ENCODE measurements around the gene BANP. TPM values are rescaled to one million over a fixed set of nuclear protein-coding genes. Genes with fewer than 3 reads are reported as not detected.
"Not testable (repeated sequence)": the region's sequence is repeated elsewhere in the genome, so short reads cannot be mapped to it uniquely, and the experiment has no call there.

BANP gene
- total RNA-seq, 2 donors from 2014 or later = 14.7 to 20.9 TPM

- no peak for DNase-seq (ENCODE audit: low spot score)
- intact Hi-C loops (cut with DNase I) = no loop called here
Observed at GRCh38 chr16:87959391-87959990, 8.3 kb downstream of the BANP start.

GRCh38 chr16:87960296-87960695, 9.1 kb downstream of the BANP start:
- intact Hi-C loops (cut with DNase I) = no loop called here
- DNase-seq (ENCODE audit: low spot score) = no peak

DNA sequence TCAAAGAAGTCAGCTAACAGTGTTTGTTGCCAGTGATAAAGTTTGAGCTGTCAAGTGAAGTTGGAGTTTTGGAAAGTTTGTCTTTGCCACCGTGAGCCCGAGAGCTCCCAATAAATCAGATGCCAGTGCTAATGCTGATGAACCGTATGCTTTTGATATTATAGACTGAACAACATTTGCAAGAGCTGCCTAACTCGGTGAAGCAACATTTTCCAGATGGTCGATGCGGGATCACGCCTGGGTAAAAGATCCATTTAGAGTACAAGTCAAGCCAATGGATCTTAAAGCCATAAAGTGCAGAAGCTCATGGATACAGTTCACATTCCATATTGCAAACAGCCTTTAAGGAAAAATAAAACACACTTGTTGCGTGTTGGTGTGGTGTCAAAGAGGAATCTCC, 9.6 kb downstream of the BANP start:
- intact Hi-C loops (cut with DNase I) = no loop called here
- DNase-seq (ENCODE audit: low spot score) = no peak

DNA sequence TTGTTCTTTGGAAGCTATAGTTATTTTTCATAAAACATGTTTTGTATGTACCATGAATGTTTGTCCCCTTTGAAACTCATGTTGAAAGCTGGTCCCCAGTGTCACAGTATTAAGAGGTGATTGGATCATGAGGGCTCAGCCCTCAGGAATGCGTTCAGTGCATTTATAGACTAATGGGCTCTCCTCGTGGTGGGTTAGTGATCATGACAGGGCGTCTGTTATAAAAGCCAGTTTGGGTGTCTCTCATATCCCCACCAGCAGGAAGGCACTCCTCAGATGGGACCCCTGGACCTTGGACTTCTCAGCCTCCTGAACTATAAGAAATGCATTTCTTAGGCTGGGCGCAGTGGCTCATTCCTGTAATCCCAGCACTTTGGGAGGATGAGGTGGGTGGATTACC, 10.4 kb downstream of the BANP start:
- no peak for DNase-seq (ENCODE audit: low spot score)
- intact Hi-C loops (cut with DNase I) = no loop called here

DNA sequence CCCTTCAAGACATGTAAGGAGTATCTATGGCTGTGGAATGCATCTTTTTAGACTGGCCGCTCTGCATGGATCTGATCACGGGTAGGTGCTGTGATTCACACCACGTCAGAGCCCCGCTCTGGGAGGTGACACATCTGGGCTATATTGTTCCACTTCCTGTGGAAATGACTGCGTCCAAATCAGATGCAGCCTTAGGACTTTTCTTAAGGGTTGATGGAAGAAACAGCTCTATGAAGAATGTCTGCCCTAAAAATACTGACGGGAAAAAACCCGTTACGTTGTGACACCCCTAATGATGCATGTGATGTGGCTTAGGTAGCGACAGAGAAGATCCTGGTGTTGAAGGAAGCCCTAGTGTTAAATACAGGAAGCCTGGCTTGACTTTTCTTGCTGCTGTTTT, 12.2 kb downstream of the BANP start:
- intact Hi-C loops (cut with DNase I) = no loop called here
- DNase-seq (ENCODE audit: low spot score) = no peak

GRCh38 chr16:87964049-87964659, 12.9 kb downstream of the BANP start:
- DNase-seq (ENCODE audit: low spot score) = no peak
- intact Hi-C loops (cut with DNase I) = no loop called here

GRCh38 chr16:87965417-87965816, 14.2 kb downstream of the BANP start:
- no peak for DNase-seq (ENCODE audit: low spot score)
- intact Hi-C loops (cut with DNase I) = no loop called here

DNA sequence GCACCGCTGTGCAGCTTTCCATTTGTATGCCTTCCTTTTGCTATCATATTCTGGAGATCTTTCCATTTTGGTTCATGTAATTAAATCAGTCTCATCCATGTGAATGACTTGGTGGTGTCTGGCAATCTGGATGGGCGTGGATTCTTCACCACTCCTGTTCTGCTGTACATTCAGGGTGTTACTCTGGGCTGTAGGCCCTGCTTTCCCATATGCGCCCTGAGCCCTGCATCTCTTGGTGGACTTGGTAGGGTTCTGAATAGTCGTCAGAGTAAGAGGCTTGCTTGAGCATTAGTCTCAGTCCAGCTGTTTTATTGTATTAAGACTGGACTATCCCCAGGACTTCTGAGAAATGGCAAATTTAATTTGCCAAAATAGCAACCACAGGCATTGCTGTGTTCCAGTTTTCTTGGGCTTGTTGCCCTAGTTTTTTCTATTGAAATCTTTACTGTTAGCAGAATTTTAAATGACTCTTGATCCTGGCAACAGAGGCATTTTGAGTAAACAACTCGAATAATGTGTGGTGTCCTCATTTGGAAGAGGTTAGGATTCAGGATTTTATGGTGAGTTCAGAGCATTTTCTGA, 14.9 kb downstream of the BANP start:
- intact Hi-C loops (cut with DNase I) = no loop called here
- DNase-seq (ENCODE audit: low spot score) = no peak

- DNase-seq (ENCODE audit: low spot score) = no peak
- intact Hi-C loops (cut with DNase I) = no loop called here
Observed at GRCh38 chr16:87966685-87967185, 15.5 kb downstream of the BANP start.

DNA sequence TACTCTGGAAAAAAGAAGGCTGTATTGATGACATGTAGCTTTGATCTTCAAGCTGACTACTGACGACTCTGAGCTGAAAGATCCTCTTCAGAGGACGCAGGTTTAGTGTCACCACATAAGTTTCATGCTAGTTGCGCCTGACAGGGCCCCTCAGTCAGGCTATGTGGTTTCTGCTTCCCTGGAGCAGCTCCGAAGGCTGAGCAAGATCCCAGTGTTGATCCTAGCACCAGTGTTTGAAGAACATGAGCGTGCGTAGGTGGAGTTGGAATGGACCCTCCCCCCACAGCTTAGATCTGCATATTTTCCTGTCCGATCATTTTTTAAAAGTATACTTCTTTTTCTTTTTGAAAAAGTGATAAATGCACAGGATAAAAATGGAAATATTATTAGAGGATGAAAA, 17.3 kb downstream of the BANP start:
- intact Hi-C loops (cut with DNase I) = no loop called here
- DNase-seq (ENCODE audit: low spot score) = no peak

- no peak for DNase-seq (ENCODE audit: low spot score)
- intact Hi-C loops (cut with DNase I) = no loop called here
Observed at GRCh38 chr16:87970186-87970585, 19.0 kb downstream of the BANP start.

DNA sequence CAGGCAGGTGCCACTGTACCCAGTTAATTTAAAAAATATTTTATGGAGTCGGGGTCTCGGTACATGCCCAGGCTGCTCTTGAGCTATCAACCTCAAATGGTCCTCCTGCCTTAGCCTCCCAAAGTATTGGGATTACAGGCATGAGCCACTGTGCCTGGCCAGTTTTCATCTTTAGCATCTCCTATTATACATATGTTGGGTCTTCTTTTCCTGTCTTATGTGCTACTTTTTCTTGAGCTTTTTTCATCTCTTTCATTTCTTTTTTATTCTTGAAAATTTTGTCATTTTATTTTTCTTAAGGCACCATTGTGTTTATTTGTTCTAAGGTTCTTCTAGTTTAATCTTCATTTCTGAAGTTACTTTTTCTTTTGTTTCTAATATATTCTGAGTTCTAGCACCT, 20.7 kb downstream of the BANP start:
- intact Hi-C loops (cut with DNase I) = no loop called here
- no peak for DNase-seq (ENCODE audit: low spot score)

GRCh38 chr16:87973717-87974116, 22.5 kb downstream of the BANP start:
- DNase-seq (ENCODE audit: low spot score) = no peak
- intact Hi-C loops (cut with DNase I) = no loop called here

DNA sequence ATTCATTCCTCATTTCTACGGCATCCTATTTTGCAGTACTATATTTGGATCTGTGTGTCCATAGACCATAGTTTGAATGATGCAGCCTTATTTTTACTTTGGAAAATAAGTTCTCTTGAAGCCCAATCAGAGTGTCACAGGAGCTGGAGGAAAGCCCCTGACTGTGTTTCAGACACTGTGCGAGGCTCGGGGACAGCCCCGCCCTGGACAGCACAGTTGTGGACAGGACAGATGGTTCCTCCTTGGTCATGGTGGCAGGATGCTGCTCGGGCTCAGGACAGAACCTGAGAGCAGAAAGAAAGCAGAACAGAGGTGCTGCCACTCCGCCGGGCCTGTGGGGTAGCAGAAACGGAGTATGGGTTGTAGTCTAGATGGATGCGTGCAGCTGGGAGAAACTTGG, 22.9 kb downstream of the BANP start:
- intact Hi-C loops (cut with DNase I) = no loop called here

DNA sequence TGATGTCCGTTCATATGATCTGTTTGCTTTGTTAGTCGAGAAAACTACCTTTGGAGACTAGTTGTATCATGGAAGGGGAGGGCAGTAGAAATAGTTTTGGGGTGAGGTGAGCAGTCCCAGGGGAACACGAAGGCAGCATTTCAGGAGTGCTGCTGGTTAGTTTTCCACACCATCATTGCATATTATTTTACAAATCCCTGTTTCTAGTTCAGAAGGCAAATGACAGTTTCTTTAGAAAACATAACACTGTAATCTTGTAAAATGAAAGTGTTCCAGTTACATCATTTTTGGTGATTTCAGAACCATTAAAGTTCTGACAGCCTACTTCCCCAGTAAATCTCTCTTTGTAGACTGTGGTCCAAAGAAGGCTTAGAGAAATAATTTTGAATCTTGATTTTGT, 25.4 kb downstream of the BANP start:
- intact Hi-C loops (cut with DNase I) = no loop called here

More for the DNA sequence above, 22.9 kb downstream of the BANP start:
- DNase-seq (ENCODE audit: low spot score) = no peak

GRCh38 chr16:87978127-87978526, 26.9 kb downstream of the BANP start:
- intact Hi-C loops (cut with DNase I) = no loop called here
- DNase-seq (ENCODE audit: low spot score) = no peak

More for the DNA sequence above, 25.4 kb downstream of the BANP start:
- no peak for DNase-seq (ENCODE audit: low spot score)

DNA sequence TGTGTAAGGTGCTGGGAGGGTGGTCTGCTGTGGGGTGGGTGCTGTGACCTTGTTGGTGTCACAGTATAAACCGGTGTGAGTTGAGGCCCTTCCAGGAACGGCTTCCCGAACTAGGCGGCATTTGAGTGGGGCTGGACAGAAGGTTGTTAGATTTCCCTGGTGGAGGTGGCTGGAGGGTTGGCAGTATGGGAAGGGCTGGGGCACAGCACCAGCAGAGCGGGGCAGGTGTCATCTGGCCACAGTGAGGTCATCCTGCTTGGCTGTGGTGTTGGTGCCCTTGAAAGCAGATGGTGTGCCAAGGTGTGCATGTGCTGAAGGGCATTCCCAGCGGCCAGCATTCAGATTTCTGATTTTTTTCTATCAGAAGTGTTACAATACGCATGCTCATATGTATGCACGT, 28.1 kb downstream of the BANP start:
- DNase-seq (ENCODE audit: low spot score) = no peak
- intact Hi-C loops (cut with DNase I) = no loop called here

DNA sequence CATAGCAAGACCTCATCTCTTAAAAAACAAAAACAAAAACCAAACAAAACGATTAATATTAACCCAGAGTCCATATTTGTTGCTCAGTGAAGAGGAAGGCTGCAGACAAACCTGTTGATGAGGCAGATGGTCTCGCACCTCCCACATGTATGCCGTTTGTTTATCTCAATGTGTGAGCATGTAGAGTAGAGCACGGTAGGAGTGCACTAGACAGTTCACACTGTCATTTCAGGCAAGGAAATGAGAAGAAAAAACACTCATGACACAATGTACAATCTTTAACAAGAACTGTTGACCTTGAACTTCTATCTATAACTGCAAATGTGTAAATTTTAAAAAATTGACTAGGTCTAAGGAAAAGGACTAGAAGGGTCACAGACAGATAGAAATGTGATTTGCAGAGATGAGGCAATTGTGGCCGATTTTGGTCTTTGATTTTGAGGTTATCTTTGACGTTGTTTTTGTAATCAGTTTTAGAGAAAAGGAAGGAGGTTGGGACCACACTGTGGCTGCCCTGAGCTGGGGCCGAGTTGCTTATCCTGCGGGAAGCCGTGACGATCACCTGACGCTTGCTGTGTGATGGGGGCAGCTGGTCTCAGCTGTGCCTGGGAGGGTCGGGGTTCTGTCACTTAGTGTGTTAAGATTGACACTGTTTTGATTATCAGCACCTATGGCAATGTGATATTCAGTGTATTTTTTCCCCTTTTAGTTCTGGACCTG, 28.8 kb downstream of the BANP start:
- DNase-seq (ENCODE audit: low spot score); intact Hi-C loops (cut with DNase I): not testable (repeated sequence)

- intact Hi-C loops (cut with DNase I); DNase-seq (ENCODE audit: low spot score): not testable (repeated sequence)
Observed at GRCh38 chr16:87981376-87981775, 30.1 kb downstream of the BANP start.

GRCh38 chr16:87982581-87983041, 31.4 kb downstream of the BANP start:
- intact Hi-C loops (cut with DNase I) = no loop called here
- no peak for DNase-seq (ENCODE audit: low spot score)
